Thyroid gland (tissue), 4 donors: ENCODE data around the gene PTGR3.

ENCODE experiments used
- POLR2A ChIP-seq, 2 donors: fragments of 450-650 bp; IDR thresholded peaks; one replicate each; pipeline ENCODE4 v1.6.1; 2017; ENCODE audit warnings: antibody characterized with exemption in 2 of 2, mild to moderate bottlenecking in 2 of 2, moderate library complexity in 1 of 2
- TF ChIP-seq, protein P1 (sequence below), 6 experiments: fragments of 200-600 bp in 3 of 6; fragments of 450-650 bp in 3 of 6; sonication (generic) in 3 of 6; IDR thresholded peaks; one replicate each; pipeline ENCODE4 v1.5.1; 2016 to 2019; ENCODE audit warnings: antibody characterized with exemption in 6 of 6, mild to moderate bottlenecking in 2 of 6, inconsistent platforms in 1 of 6, moderate library complexity in 1 of 6

DNA sequence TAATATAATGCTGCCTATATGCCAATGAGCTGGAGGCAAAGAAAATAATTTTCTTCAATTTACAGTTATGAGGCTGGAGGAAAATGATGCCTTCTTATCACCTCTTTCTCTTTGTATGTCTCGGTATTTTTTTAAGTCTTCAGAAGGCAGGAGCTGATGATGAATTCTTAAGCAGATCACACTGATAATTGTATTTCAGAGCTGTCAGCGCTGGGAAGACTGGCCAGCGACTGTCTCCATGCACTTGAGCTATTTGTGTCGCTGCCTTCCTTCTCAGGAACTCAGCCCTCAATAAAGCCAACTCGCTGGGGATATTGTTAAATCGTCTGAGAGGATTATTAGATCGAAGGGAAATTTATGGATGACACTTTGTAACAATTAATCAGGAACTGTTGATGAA is 40.3 kb downstream of the PTGR3 start:
- no peak for TF ChIP-seq POLR2A (IDR thresholded peaks at IDR 0.05)
- TF ChIP-seq, protein P1, sequence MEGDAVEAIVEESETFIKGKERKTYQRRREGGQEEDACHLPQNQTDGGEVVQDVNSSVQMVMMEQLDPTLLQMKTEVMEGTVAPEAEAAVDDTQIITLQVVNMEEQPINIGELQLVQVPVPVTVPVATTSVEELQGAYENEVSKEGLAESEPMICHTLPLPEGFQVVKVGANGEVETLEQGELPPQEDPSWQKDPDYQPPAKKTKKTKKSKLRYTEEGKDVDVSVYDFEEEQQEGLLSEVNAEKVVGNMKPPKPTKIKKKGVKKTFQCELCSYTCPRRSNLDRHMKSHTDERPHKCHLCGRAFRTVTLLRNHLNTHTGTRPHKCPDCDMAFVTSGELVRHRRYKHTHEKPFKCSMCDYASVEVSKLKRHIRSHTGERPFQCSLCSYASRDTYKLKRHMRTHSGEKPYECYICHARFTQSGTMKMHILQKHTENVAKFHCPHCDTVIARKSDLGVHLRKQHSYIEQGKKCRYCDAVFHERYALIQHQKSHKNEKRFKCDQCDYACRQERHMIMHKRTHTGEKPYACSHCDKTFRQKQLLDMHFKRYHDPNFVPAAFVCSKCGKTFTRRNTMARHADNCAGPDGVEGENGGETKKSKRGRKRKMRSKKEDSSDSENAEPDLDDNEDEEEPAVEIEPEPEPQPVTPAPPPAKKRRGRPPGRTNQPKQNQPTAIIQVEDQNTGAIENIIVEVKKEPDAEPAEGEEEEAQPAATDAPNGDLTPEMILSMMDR (IDR thresholded peaks at IDR 0.05) = no peak
